C1 segment of cervical spinal cord (tissue), 14 donors: ENCODE measurements around the gene INTU.
A peak's percentile ranks its signal among the peaks of the same experiment; 100 is the strongest.
"Not testable (repeated sequence)": the region's sequence is repeated elsewhere in the genome, so short reads cannot be mapped to it uniquely, and the experiment has no call there.

Source experiments
- DNase-seq, 14 donors: peaks; one replicate each; lab custom pipeline; 2025; lab: John Stamatoyannopoulos, UW

The INTU gene

GRCh38 chr4:127632420-127633403, at the start of gene INTU:
INTU (plus strand) TSS chr4:127632957; CDS start chr4:127633035, 78 bp downstream.
- DNase-seq = peak; percentile 15 to 92 (median 84)

- DNase-seq = not testable (repeated sequence)
Measured at GRCh38 chr4:127586496-127586895, 46.3 kb upstream of the INTU start.

DNA sequence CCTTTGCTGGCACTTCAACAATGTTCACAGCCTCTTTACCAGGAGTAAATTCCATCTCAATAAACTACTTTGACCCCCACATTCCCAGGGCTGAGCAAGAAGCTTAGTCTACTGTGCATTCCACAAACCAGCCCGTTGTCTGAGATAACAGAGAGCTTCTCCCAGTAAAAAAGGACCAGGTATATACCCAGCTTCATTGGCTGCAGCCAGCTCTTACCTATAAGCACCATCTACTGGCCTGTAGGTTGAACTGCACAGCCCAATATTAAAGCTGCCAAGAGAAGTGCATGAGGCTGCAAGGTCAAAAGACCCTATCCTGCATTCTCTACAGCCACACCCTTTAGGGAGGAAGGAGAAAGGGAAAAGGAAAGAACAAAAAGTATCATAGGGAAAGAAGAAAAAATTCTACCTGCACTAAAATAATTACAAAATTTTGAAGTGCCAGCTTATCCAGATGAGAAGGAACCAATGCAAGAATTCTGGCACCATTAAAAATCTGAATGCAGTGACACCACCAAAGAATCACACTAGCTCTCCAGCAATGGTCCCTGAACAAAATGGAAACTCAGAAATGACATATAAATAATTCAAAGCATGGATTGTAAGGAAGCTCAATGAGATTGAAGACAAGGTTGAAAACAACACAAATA, 45.7 kb upstream of the INTU start:
- no peak for DNase-seq

DNA sequence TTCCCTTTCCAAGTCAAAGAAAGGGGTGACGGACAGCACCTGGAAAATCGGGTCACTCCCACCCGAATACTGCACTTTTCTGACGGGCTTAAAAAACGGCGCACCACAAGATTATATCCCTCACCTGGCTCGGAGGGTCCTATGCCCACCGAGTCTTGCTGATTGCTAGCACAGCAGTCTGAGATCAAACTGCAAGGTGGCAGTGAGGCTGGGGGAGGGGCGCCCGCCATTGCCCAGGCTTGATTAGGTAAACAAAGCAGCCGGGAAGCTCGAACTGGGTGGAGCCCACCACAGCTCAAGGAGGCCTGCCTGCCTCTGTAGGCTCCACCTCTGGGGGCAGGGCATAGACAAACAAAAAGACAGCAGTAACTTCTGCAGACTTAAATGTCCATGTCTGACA, 43.6 kb upstream of the INTU start:
- DNase-seq = not testable (repeated sequence)

GRCh38 chr4:127598656-127599055, 34.1 kb upstream of the INTU start:
- no peak for DNase-seq

DNA sequence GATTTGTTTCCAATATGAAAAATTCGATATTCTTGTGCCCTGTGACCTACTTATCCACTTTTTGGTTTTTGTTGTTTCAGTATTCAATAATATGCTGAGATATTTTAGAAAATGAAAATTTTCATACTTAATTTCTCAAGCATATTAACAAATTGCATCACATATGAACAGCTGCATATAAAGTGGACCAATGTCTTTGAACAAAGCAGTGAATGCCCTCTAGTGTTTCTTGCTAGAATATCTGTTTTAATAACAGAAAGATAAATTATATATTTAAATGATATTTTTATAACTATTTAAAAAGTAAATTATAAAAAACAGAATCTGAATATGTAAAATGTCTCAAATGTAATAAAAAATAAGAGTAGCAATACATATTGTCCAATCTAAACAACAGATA, 31.7 kb upstream of the INTU start:
- no peak for DNase-seq

GRCh38 chr4:127604949-127605709, 27.6 kb upstream of the INTU start:
- no peak for DNase-seq

DNA sequence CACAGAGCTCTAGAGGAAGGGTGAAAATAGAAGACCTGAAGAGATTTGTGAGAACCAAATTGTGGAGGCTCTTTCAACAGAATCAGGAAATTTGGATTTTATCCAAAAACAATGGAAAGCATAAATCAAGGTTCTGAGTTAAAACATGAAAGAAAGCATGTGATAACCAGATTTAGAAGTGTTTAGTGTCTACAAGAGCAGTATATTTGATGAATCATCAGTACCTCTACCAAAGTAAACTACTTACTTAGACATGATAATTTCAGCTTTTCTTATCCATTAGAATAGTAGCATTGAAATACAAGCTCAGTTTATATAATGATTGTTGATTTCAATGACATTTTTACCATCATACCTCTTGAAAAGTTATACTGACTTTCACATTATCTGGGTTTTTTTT, 25.9 kb upstream of the INTU start:
- no peak for DNase-seq

GRCh38 chr4:127609484-127609883, 23.3 kb upstream of the INTU start:
- no peak for DNase-seq

DNA sequence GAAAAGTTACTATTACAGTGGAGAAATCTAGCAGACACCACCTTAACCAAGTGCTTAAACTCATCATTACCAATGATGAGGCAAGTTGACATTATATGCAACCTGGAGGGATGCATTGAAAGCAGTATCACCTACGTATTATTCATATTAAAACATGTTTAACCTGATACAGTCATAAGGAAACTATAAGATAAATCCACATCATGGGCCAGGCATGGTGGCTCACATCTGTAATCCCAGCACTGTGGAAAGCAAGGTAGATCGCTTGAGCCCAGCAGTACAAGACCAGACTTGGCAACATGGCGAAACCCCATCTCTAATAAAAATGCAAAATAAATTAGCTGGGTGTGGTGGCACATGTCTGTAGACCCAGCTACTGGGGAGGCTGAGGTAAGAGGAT, 22.3 kb upstream of the INTU start:
- DNase-seq = no peak

DNA sequence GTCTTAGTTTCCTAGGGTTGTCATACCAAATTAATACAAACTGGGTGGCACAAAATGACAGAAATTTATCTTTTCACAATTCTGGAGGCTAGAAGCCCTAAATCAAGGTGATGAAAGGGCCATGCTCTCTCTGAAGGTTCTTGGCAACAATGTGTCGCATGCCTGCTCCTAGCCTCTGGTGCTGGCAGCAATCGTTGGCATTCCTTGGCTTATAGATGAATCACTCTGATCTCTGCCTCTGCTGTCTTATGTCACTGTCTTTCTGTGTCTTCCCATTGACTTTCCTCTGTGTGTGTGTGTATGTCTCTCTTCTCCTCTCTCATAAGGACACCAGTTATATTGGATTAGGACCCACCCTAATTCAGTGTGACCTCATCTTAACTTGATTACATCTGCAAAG, 15.9 kb upstream of the INTU start:
- DNase-seq = no peak

GRCh38 chr4:127618427-127618826, 14.3 kb upstream of the INTU start:
- no peak for DNase-seq

- no peak for DNase-seq
Measured at GRCh38 chr4:127622621-127622920, 10.2 kb upstream of the INTU start.

GRCh38 chr4:127622921-127623796, 9.6 kb upstream of the INTU start:
- DNase-seq = peak in 5 of 14 donors; percentile 13 to 67 (median 55)

DNA sequence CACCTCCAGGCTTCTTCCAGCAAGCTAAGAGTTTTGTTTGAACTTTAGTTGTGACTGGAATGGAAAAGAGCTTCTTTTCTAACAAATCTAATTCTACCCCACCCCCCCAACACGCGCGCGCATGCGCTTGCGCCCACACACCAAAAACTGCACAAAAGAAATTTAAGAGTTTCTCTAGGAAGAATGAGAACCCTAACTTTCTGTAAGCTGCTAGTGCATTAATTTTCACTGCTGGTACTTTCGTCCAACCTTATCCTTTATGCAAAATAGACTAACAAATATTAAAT, 9.0 kb upstream of the INTU start:
- DNase-seq = peak in 3 of 14 donors; percentile 51 to 62 (median 59)

DNA sequence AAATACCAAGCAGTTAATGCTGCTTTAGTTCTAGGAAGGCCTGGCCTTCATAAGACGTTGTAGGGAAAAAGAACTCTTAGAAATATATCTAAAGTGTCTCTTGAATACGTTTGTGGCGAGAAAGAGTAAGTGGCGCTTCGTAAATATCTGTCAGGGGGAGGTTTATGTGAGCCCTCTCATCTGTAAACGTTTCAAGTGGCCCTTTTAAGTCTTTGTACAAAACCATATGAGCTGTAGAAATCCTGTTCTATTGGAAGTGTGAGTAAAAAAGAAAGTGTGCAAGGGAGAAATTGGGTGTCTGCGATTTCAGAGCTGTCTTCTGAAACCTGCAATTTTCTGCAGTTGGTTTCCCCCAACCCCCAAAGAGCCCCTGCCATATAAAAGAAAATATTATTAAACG, 8.6 kb upstream of the INTU start:
- DNase-seq = no peak

- no peak for DNase-seq
Measured at GRCh38 chr4:127629371-127629770, 3.4 kb upstream of the INTU start.

- DNase-seq = no peak
Measured at GRCh38 chr4:127630152-127630551, 2.6 kb upstream of the INTU start.

DNA sequence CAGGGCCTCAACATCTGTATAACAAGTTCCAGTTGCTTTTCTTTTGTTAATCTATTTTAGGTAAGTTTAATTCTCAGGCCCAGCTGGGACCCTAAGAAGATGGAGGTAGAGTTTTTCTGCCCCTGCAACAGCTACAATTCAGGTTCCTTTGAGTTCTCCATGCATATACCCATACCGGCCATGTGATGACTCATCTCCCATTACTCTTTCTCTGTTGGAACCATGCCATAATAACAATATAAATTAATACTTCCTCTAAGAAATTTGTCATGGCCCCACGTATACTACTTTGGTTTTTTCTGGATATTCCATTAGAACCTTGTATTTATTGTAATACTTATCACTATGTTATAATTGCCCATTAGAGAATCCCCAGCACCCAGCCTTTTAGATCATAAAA, 1.3 kb upstream of the INTU start:
- DNase-seq = no peak

GRCh38 chr4:127634181-127634580, 1.4 kb downstream of the INTU start:
- DNase-seq = no peak

GRCh38 chr4:127641524-127641923, 8.8 kb downstream of the INTU start:
- DNase-seq = no peak

GRCh38 chr4:127642169-127642568, 9.4 kb downstream of the INTU start:
- DNase-seq = no peak
